ENCODE measurements around the gene SULT1E1. TPM values are rescaled to one million over a fixed set of nuclear protein-coding genes. Genes with fewer than 3 reads are reported as not detected.

Gene SULT1E1
- total RNA-seq, 4 donors from 2014 or later: not detected

- Histone ChIP-seq H3K27me3 (no peaks in the 10 kb centered on the region), H3K4me3 (replicated peaks in 1 of 3) (no peak overlapping the region), H3K9me3 (no peaks in the 10 kb centered on the region), H3K27ac (no peak overlapping the region), H3K4me1 (no peaks in the 10 kb centered on the region), H3K36me3 (no peaks in the 10 kb centered on the region)
- TF ChIP-seq POLR2A (IDR thresholded peaks at IDR 0.05) (no peak), CTCF (IDR thresholded peaks at IDR 0.05) (no peak)
- DNase-seq: no peak
- 89 to 94% methylated on average over 1 of the region's 1 CpG for WGBS, 2 donors
- intact Hi-C loops (cut with DNase I): no loop called here
These were observed 46.3 kb downstream of the SULT1E1 start for GRCh38 chr4:69813628-69814027.

- 85 to 95% methylated on average over 1 of the region's 1 CpG for WGBS, 2 donors
- Histone ChIP-seq H3K4me1 (no peaks in the 10 kb centered on the region), H3K36me3 (no peaks in the 10 kb centered on the region), H3K9me3 (no peaks in the 10 kb centered on the region), H3K27me3 (no peaks in the 10 kb centered on the region), H3K27ac (no peak overlapping the region), H3K4me3 (replicated peaks in 1 of 3) (no peak overlapping the region)
- DNase-seq: no peak
- intact Hi-C loops (cut with DNase I): no loop called here
- TF ChIP-seq POLR2A (IDR thresholded peaks at IDR 0.05) (no peak), CTCF (IDR thresholded peaks at IDR 0.05) (no peak)
These were observed 48.8 kb downstream of the SULT1E1 start for GRCh38 chr4:69811166-69811565.

- intact Hi-C loops (cut with DNase I): no loop called here
- DNase-seq: no peak
- Histone ChIP-seq H3K36me3 (no peaks in the 10 kb centered on the region), H3K27me3 (no peaks in the 10 kb centered on the region), H3K9me3 (no peaks in the 10 kb centered on the region), H3K27ac (no peak overlapping the region), H3K4me3 (replicated peaks in 1 of 3) (no peak overlapping the region), H3K4me1 (no peaks in the 10 kb centered on the region)
- 84 to 93% methylated on average over 1 of the region's 1 CpG for WGBS, 2 donors
- TF ChIP-seq POLR2A (IDR thresholded peaks at IDR 0.05): no peak
- no peak for TF ChIP-seq CTCF (IDR thresholded peaks at IDR 0.05)
These were observed 59.3 kb downstream of the SULT1E1 start for GRCh38 chr4:69800599-69800998.

- no peaks in the 10 kb centered on the region for H3K9me3 ChIP-seq
- no peak for TF ChIP-seq CTCF (IDR thresholded peaks at IDR 0.05)
- TF ChIP-seq POLR2A (IDR thresholded peaks at IDR 0.05): no peak
- DNase-seq: no peak
- H3K27ac ChIP-seq: no peak overlapping the region
- WGBS, 2 donors: 89 to 90% methylated on average over 3 of the region's 3 CpGs
- intact Hi-C loops (cut with DNase I): no loop called here
- H3K27me3 ChIP-seq: no peaks in the 10 kb centered on the region
- H3K4me3 ChIP-seq (replicated peaks in 1 of 3): no peak overlapping the region
- no peaks in the 10 kb centered on the region for H3K4me1 ChIP-seq
- no peaks in the 10 kb centered on the region for H3K36me3 ChIP-seq
These were observed 60.6 kb downstream of the SULT1E1 start for GRCh38 chr4:69799337-69799736.

GRCh38 chr4:69793732-69794131, 66.2 kb downstream of the SULT1E1 start:
- H3K4me3 ChIP-seq (replicated peaks in 1 of 3): no peak overlapping the region
- no peaks in the 10 kb centered on the region for H3K36me3 ChIP-seq
- no peak overlapping the region for H3K27ac ChIP-seq
- TF ChIP-seq POLR2A (IDR thresholded peaks at IDR 0.05) (no peak), CTCF (IDR thresholded peaks at IDR 0.05) (no peak)
- H3K9me3 ChIP-seq: no peaks in the 10 kb centered on the region
- intact Hi-C loops (cut with DNase I): no loop called here
- no peaks in the 10 kb centered on the region for H3K4me1 ChIP-seq
- DNase-seq: no peak
- no peaks in the 10 kb centered on the region for H3K27me3 ChIP-seq

Other genes with a start within 250 kb of the SULT1E1 start
- not detected for gene UGT2A2, start 220.5 kb downstream of the SULT1E1 start, total RNA-seq
- not detected for gene UGT2A1, start 206.9 kb downstream of the SULT1E1 start, total RNA-seq
- under 1 TPM; 0.33 to 0.83 (median 0.51) TPM for gene SULT1B1, start 99.5 kb downstream of the SULT1E1 start, total RNA-seq
- not detected for gene CSN1S1, start 70.9 kb upstream of the SULT1E1 start, total RNA-seq
- gene CSN2, start 105.6 kb upstream of the SULT1E1 start, total RNA-seq: not detected
- gene STATH, start 135.8 kb upstream of the SULT1E1 start, total RNA-seq: not detected
- not detected for gene HTN3, start 168.3 kb upstream of the SULT1E1 start, total RNA-seq
- not detected for gene HTN1, start 190.3 kb upstream of the SULT1E1 start, total RNA-seq